A549 (cell line): ENCODE results near the gene DNAJB4.

Experiments used
- PHF8 ChIP-seq: fragments of 200-600 bp; sonication (generic); IDR thresholded peaks from 2 replicates; pipeline ENCODE4 v1.6.1; 2016; ENCODE audit warnings: low read depth, mild to moderate bottlenecking, antibody characterized with exemption, moderate library complexity, borderline replicate concordance
- RNF2 ChIP-seq: fragments of 200-600 bp; sonication (generic); IDR thresholded peaks from 2 replicates; pipeline ENCODE4 v1.6.1; 2016; ENCODE audit warnings: low read depth, mild to moderate bottlenecking, antibody characterized with exemption, moderate library complexity, borderline replicate concordance
- SREBF2 ChIP-seq: fragments of 450-650 bp; IDR thresholded peaks from 2 replicates; pipeline ENCODE4 v1.6.1; 2014; ENCODE audit warnings: mild to moderate bottlenecking, moderate library complexity
- TF ChIP-seq, protein P1 (sequence below): fragments of >200 bp; sonication (Bioruptor Twin); formaldehyde crosslinking; IDR thresholded peaks from 3 replicates; pipeline ENCODE4 v1.5.1; 2016

DNA sequence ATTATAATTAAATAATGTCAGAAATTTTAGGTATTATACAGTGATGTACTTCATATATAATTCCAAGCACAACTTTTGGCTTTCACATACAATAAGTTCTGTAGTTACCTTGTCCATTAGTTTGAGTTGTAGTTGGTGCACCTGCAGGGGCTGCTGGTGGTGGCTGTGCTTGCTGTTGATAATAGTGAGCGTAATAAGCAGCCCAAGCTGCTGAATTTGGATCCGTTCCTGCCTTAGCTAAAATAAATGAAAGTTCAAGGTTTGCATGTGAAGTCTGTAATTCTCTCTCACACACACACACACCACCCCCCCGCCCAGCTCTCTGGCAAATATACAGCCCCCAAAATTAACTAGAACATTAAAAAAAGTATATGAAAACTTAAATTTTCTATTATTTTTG lies 48.3 kb upstream of the DNAJB4 start:
- TF ChIP-seq, protein P1, sequence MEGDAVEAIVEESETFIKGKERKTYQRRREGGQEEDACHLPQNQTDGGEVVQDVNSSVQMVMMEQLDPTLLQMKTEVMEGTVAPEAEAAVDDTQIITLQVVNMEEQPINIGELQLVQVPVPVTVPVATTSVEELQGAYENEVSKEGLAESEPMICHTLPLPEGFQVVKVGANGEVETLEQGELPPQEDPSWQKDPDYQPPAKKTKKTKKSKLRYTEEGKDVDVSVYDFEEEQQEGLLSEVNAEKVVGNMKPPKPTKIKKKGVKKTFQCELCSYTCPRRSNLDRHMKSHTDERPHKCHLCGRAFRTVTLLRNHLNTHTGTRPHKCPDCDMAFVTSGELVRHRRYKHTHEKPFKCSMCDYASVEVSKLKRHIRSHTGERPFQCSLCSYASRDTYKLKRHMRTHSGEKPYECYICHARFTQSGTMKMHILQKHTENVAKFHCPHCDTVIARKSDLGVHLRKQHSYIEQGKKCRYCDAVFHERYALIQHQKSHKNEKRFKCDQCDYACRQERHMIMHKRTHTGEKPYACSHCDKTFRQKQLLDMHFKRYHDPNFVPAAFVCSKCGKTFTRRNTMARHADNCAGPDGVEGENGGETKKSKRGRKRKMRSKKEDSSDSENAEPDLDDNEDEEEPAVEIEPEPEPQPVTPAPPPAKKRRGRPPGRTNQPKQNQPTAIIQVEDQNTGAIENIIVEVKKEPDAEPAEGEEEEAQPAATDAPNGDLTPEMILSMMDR = no peak
- TF ChIP-seq RNF2 = no peak
- TF ChIP-seq SREBF2 = no peak
- no peak for TF ChIP-seq PHF8
